H1 (cell line): ENCODE results near the gene GPSM1. TPM values are rescaled to one million over a fixed set of nuclear protein-coding genes. Genes with fewer than 3 reads are reported as not detected.

Experiments used
- CTCF ChIA-PET: fragments of 300-600 bp; sonication (Branson Sonifier 250); formaldehyde crosslinking; loops from one replicate; lab custom pipeline; 2021; ENCODE audit not compliant: partially characterized antibody; lab: Charles Lee
- POLR2A ChIA-PET: fragments of 300-600 bp; sonication (Branson Sonifier 250); formaldehyde crosslinking; loops from one replicate; lab custom pipeline; 2021; ENCODE audit warnings: inconsistent platforms; ENCODE audit not compliant: partially characterized antibody; lab: Charles Lee
- DNase-seq, 2 experiments: peaks; one replicate each; pipeline versions ENCODE4 v3.0.0 to v3.0.0-alpha.2; 2010 to 2022; ENCODE audit warnings: low spot score in 2 of 2, low read depth in 1 of 2, mixed read lengths in 1 of 2
- FAIRE-seq: peaks from 2 replicates; lab custom pipeline; 2011; peaks lifted over from hg19 to GRCh38; lab: Jason Lieb, UNC
- H2AFZ ChIP-seq: 2 replicates; pipeline ENCODE4 v1.8.1; 2012; ENCODE audit warnings: low read length, inconsistent platforms
- H2AK5ac ChIP-seq: 2 replicates; pipeline ENCODE4 v1.6.1; 2013; ENCODE audit warnings: low read depth, low read length
- H2BK120ac ChIP-seq: replicated peaks from 2 replicates; pipeline ENCODE3; 2013; ENCODE audit warnings: low read depth, low read length, inconsistent platforms
- H2BK12ac ChIP-seq: 2 replicates; pipeline ENCODE4 v1.6.1; 2013; ENCODE audit warnings: low read depth, low read length
- H2BK15ac ChIP-seq: 2 replicates; pipeline ENCODE4 v1.6.1; 2013; ENCODE audit warnings: low read length
- H2BK20ac ChIP-seq: 2 replicates; pipeline ENCODE4 v1.6.1; 2013; ENCODE audit warnings: low read length
- H2BK5ac ChIP-seq: 2 replicates; pipeline ENCODE4 v1.6.1; 2013; ENCODE audit warnings: low read depth, low read length
- H3K14ac ChIP-seq: 2 replicates; pipeline ENCODE4 v1.6.1; 2013; ENCODE audit warnings: inconsistent platforms; ENCODE audit not compliant: insufficient read length
- H3K18ac ChIP-seq: 2 replicates; pipeline ENCODE4 v1.6.1; 2013; ENCODE audit warnings: low read length; ENCODE audit errors: extremely low read depth
- H3K23ac ChIP-seq: 2 replicates; pipeline ENCODE4 v1.6.1; 2013; ENCODE audit warnings: inconsistent platforms; ENCODE audit not compliant: insufficient read length
- H3K23me2 ChIP-seq: 2 replicates; pipeline ENCODE4 v1.6.1; 2013; ENCODE audit warnings: low read depth, low read length
- H3K27ac ChIP-seq: 2 replicates; pipeline ENCODE4 v1.6.1; 2011; ENCODE audit warnings: low read depth, low read length, inconsistent platforms
- H3K27me3 ChIP-seq, 4 experiments: replicated peaks in 1 of 4; 1 replicate in 1 of 4; 2 replicates in 3 of 4; pipeline versions ENCODE4 v1.6.1 to v1.8.1; 2011 to 2013; ENCODE audit warnings: low read length in 3 of 4, mild to moderate bottlenecking in 3 of 4, inconsistent platforms in 2 of 4, mixed read lengths in 2 of 4, moderate library complexity in 1 of 4; ENCODE audit not compliant: control insufficient read depth in 3 of 4, insufficient read depth in 3 of 4; ENCODE audit errors: extremely low read depth in 1 of 4
- H3K36me3 ChIP-seq, 4 experiments: 2 replicates each; pipeline versions ENCODE4 v1.6.1 to v1.8.1; 2011 to 2013; ENCODE audit warnings: mild to moderate bottlenecking in 4 of 4, low read length in 3 of 4, moderate library complexity in 2 of 4, control low read depth in 1 of 4, inconsistent platforms in 1 of 4; ENCODE audit not compliant: insufficient read depth in 4 of 4, control insufficient read depth in 2 of 4
- H3K4ac ChIP-seq: replicated peaks from 2 replicates; pipeline ENCODE3; 2013; ENCODE audit warnings: low read length, low read depth, mixed read lengths, inconsistent platforms; ENCODE audit not compliant: insufficient read length
- H3K4me1 ChIP-seq, 4 experiments: replicated peaks in 1 of 4; 1 replicate in 1 of 4; 2 replicates in 3 of 4; pipeline versions ENCODE4 v1.6.1 to v1.8.1; 2011 to 2013; ENCODE audit warnings: low read length in 3 of 4, inconsistent platforms in 2 of 4, mixed read lengths in 1 of 4; ENCODE audit not compliant: insufficient read depth in 4 of 4, control insufficient read depth in 3 of 4
- H3K4me2 ChIP-seq, 2 experiments: 2 replicates each; pipeline versions ENCODE4 v1.6.1 to v1.8.1; 2011 to 2013; ENCODE audit warnings: low read depth in 2 of 2, low read length in 2 of 2, control low read depth in 1 of 2, inconsistent platforms in 1 of 2, mild to moderate bottlenecking in 1 of 2; ENCODE audit not compliant: insufficient read depth in 1 of 2
- H3K4me3 ChIP-seq, 4 experiments: fragments of 200-600, 300-600 bp in 1 of 4; sonication (generic), shearing (Covaris generic), sonication (Bioruptor Twin) in 1 of 4; 2 replicates each; pipeline versions ENCODE4 v1.5.1 to v1.8.1; 2011 to 2016; ENCODE audit warnings: low read length in 4 of 4, low read depth in 3 of 4, control low read depth in 2 of 4, inconsistent platforms in 2 of 4, mild to moderate bottlenecking in 2 of 4, mixed read lengths in 1 of 4, moderate library complexity in 1 of 4; ENCODE audit not compliant: insufficient read depth in 2 of 4; ENCODE audit errors: extremely low read depth in 1 of 4
- H3K56ac ChIP-seq: replicated peaks from 2 replicates; pipeline ENCODE3; 2013; ENCODE audit warnings: low read depth, mild to moderate bottlenecking, mixed read lengths, low read length, inconsistent platforms; ENCODE audit not compliant: insufficient read length
- H3K79me1 ChIP-seq: 2 replicates; pipeline ENCODE4 v1.6.1; 2013; ENCODE audit warnings: low read depth, low read length, control low read depth
- H3K79me2 ChIP-seq, 2 experiments: 2 replicates each; pipeline versions ENCODE4 v1.6.1 to v1.8.1; 2012 to 2013; ENCODE audit warnings: low read length in 2 of 2, mild to moderate bottlenecking in 2 of 2, inconsistent platforms in 1 of 2; ENCODE audit not compliant: insufficient read depth in 2 of 2, control insufficient read depth in 1 of 2
- H3K9ac ChIP-seq, 4 experiments: replicated peaks in 1 of 4; 1 replicate in 1 of 4; 2 replicates in 3 of 4; pipeline versions ENCODE4 v1.6.1 to v1.8.1; 2011 to 2013; ENCODE audit warnings: low read depth in 3 of 4, low read length in 3 of 4, control low read depth in 2 of 4, mild to moderate bottlenecking in 2 of 4, moderate library complexity in 2 of 4, inconsistent platforms in 1 of 4; ENCODE audit errors: extremely low read depth in 1 of 4
- H3K9me3 ChIP-seq, 2 experiments: 2 replicates each; pipeline versions ENCODE4 v1.6.1 to v1.8.1; 2012 to 2013; ENCODE audit warnings: mild to moderate bottlenecking in 2 of 2, moderate library complexity in 2 of 2, control low read depth in 1 of 2, inconsistent platforms in 1 of 2, low read depth in 1 of 2, low read length in 1 of 2, mixed read lengths in 1 of 2; ENCODE audit not compliant: insufficient read depth in 2 of 2
- H4K20me1 ChIP-seq, 2 experiments: replicated peaks in 1 of 2; 2 replicates each; pipeline versions ENCODE3 to v1.8.1; 2011 to 2013; ENCODE audit warnings: inconsistent platforms in 2 of 2, low read length in 2 of 2, mild to moderate bottlenecking in 1 of 2; ENCODE audit not compliant: insufficient read depth in 2 of 2, control insufficient read depth in 1 of 2
- H4K5ac ChIP-seq: 2 replicates; pipeline ENCODE4 v1.6.1; 2013; ENCODE audit warnings: low read length, low read depth, mixed read lengths, inconsistent platforms; ENCODE audit not compliant: insufficient read length
- H4K8ac ChIP-seq: 2 replicates; pipeline ENCODE4 v1.8.0; 2013; ENCODE audit warnings: mild to moderate bottlenecking, moderate library complexity, low read length, inconsistent platforms; ENCODE audit not compliant: insufficient read depth; ENCODE audit errors: extremely low read depth
- H4K91ac ChIP-seq: replicated peaks from 2 replicates; pipeline ENCODE3; 2013; ENCODE audit warnings: low read length, mixed read lengths, inconsistent platforms; ENCODE audit not compliant: insufficient read length
- GABPA ChIP-seq: IDR thresholded peaks from 2 replicates; pipeline ENCODE4 v1.6.1; 2011; ENCODE audit warnings: mild to moderate bottlenecking, low read length, moderate library complexity, borderline replicate concordance; ENCODE audit not compliant: insufficient read depth
- SP1 ChIP-seq: IDR thresholded peaks from 2 replicates; pipeline ENCODE4 v1.6.1; 2011; ENCODE audit warnings: low read depth, low read length
- WGBS, 2 experiments: shearing (Covaris generic) in 1 of 2; methylation state at CpG; one replicate each; pipeline versions ENCODE4 v1.1.6 to v1.1.7; 2013 to 2015; ENCODE audit warnings: low lambda C conversion rate in 2 of 2, mixed read lengths in 2 of 2, inconsistent platforms in 1 of 2, low coverage in 1 of 2, missing lambda C conversion rate in 1 of 2; ENCODE audit not compliant: insufficient replicate concordance in 2 of 2, insufficient coverage in 1 of 2, insufficient read length in 1 of 2; ENCODE audit errors: extremely low coverage in 1 of 2, missing lambda C conversion rate in 1 of 2; 5-methylcytosine and 5-hydroxymethylcytosine counted together
- polyA plus RNA-seq, 7 experiments: library from polyadenylated mRNA; depleted of rRNA in 3 of 7; stranded (reverse) in 5 of 7; unstranded in 2 of 7; fragments of >200 nt in 5 of 7; fragments of 200-250 nt in 2 of 7; gene quantifications; 1 replicate in 5 of 7; 2 replicates in 1 of 7; 4 replicates in 1 of 7; pipeline versions ENCODE4 v1.2.1 to v1.2.3, GENCODE V29; 2011 to 2013; ENCODE audit warnings: missing spikeins in 2 of 7, mixed read lengths in 2 of 7
- total RNA-seq: library from RNA; stranded (reverse); fragmentation: NEBNext Ultra II Directional; extraction: Animal tissue kit (Norgen Biotek cat#: 25700); gene quantifications from 2 replicates; pipeline ENCODE4 v1.2.1, GENCODE V29; 2021
- TF ChIP-seq, protein P1 (sequence below): IDR thresholded peaks from 2 replicates; pipeline ENCODE4 v1.6.1; 2012; ENCODE audit warnings: inconsistent platforms

GPSM1 gene
- total and polyA plus RNA-seq, 2 of the 8 experiments (the other 6 are each of a cell fraction or from before 2014, with no cell fraction given): 12.8 to 18.0 TPM

DNA sequence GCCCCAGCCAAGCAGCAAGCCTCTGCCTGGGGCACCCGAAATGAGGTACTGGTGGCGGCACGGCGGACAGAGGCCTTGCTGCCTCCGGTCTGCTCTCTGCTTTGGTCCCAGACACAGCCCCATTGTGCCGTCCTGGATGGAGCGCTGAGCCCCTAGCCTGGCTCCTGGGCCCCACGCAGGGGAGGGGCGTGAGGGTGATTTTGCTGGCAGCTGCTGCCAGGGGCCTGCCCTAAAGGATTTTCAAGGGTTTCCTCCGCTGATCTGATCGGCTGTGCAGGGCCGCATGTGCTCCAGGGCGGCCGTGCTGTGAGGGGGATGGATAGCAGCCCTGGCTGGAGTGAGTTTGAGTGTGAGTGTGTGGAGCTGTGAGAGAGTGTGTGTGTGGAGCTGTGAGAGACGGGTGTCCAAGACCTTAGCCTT, 1.3 kb downstream of the GPSM1 start:
- H3K9ac ChIP-seq: peak overlapping the region in 2 of 4 experiments; percentile 21 to 45; a peak in 3 of 7 replicates
- H3K36me3 ChIP-seq: no peaks in the 10 kb centered on the region
- DNase-seq (no peak), FAIRE-seq (no peak)
- H2BK120ac ChIP-seq: peak overlapping the region; percentile 54
- WGBS, 2 experiments: 75% methylated on average over 14 of the region's 15 CpGs; no CpG with 5 or more reads in 1 of the 2 experiments
- peaks cover 0 to 28% (median 20%) of the 10 kb centered on the region in 4 experiments; a peak in 6 of 7 replicates for H3K4me1 ChIP-seq
- H3K4me3 ChIP-seq: peak overlapping the region in 3 of 4 experiments; percentile 30 to 51 (median 32); a peak in 2 of 8 replicates
- no peak overlapping the region for H2AK5ac ChIP-seq
- H3K9me3 ChIP-seq: no peaks in the 10 kb centered on the region
- peaks cover 0 to 6% of the 10 kb centered on the region in 2 experiments for H4K20me1 ChIP-seq
- no peak overlapping the region for H3K23ac ChIP-seq
- H2AFZ ChIP-seq: no peak overlapping the region
- H3K27ac ChIP-seq: no peak overlapping the region
- no peak overlapping the region for H3K56ac ChIP-seq
- H3K4me2 ChIP-seq: peak overlapping the region; percentile 38 to 75; a peak in 2 of 4 replicates
- H3K27me3 ChIP-seq: no peaks in the 10 kb centered on the region
- TF ChIP-seq GABPA (peak; percentile 53; the same call in 1 of the 2 replicates), SP1 (no peak)
- TF ChIP-seq, protein P1, sequence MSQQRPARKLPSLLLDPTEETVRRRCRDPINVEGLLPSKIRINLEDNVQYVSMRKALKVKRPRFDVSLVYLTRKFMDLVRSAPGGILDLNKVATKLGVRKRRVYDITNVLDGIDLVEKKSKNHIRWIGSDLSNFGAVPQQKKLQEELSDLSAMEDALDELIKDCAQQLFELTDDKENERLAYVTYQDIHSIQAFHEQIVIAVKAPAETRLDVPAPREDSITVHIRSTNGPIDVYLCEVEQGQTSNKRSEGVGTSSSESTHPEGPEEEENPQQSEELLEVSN: no peak
- TF ChIP-seq, all 59 proteins: peak for 1
- H4K91ac ChIP-seq: peak overlapping the region; percentile 85
- H2BK5ac ChIP-seq: 0 out of 2 replicates have a peak overlapping the region, but pooled peaks have one; percentile 35
- no peak overlapping the region for H4K5ac ChIP-seq
- H3K18ac ChIP-seq: no peak overlapping the region
- no peak overlapping the region for H3K14ac ChIP-seq
- H3K79me2 ChIP-seq: no peaks in the 10 kb centered on the region
- ChIA-PET POLR2A (interaction anchor here (0.6 to 1.9 kb wide), 3 partner anchors 9 to 210 kb away, joined by 3 to 4 read pairs (median 3); partner anchors contain the start of gene TMEM250), CTCF (interaction anchor here (0.8 to 1.9 kb wide), 3 partner anchors 11 to 35 kb away, joined by 3 to 6 read pairs (median 3); partner anchors contain the start of gene DNLZ)
- H2BK20ac ChIP-seq: no peak overlapping the region
- H3K79me1 ChIP-seq: no peaks in the 10 kb centered on the region
- H4K8ac ChIP-seq: peak overlapping the region; percentile 28; the same call in 1 of the 2 replicates
- peak overlapping the region; percentile 75; the same call in 1 of the 2 replicates for H2BK12ac ChIP-seq
- H3K4ac ChIP-seq: no peak overlapping the region
- peaks cover 4% of the 10 kb centered on the region; the same call in 1 of the 2 replicates for H3K23me2 ChIP-seq
- peak overlapping the region; percentile 40; the same call in 1 of the 2 replicates for H2BK15ac ChIP-seq
